ENCODE results near the gene WAC.
"Not testable (repeated sequence)": the region's sequence is repeated elsewhere in the genome, so short reads cannot be mapped to it uniquely, and the experiment has no call there.

The WAC gene

DNA sequence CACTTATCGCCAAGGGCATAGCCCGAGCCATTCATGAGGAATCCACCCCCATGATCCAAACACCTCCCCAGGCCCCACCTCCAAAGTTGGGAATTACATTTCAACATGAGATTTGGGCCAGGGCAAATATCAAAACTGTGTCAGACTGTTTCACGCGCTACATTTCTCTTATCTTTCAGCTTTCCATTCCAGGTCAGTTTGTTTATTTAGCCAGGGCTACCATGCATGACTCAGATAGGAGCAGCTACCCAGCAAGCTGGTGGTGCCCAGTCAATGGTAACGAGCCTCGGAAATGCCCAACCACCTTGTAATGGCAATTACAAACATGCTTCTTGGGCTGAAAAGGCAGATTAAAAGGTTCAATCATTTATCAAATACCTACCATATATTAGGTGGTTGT is 100.8 kb downstream of the WAC start:
- H3K4me3 ChIP-seq (ENCODE audit: low read length), result no peak overlapping the region
- no peak for TF ChIP-seq CTCF (IDR thresholded peaks at IDR 0.05; ENCODE audit: insufficient read depth, low read depth, low read length, missing control alignments)
- DNase-seq (ENCODE audit: low read depth), result no peak

DNA sequence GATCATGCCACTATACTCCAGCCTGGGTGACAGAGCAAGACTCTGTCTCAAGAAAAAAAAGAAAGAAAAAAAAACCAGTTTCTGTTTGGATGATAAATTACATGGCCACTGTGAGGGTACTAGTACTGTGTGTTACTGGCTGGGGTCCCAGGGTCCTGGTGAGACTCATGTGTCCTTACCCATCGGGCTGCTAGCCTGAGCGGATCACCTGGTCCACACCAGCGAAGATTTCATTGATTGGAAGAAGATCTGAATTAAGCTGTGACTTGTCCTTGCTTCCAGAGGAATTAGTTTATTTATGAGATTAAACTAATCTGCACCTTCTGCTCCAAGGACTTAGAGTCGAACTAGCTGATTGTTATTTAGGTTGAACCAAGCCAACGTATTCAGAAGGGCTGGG is 104.4 kb downstream of the WAC start:
- no peak overlapping the region for H3K4me3 ChIP-seq (ENCODE audit: low read length)
- DNase-seq (ENCODE audit: low read depth), result no peak
- no peak for TF ChIP-seq CTCF (IDR thresholded peaks at IDR 0.05; ENCODE audit: insufficient read depth, low read depth, low read length, missing control alignments)

- no peak for TF ChIP-seq CTCF (IDR thresholded peaks at IDR 0.05; ENCODE audit: insufficient read depth, low read depth, low read length, missing control alignments)
- H3K4me3 ChIP-seq (ENCODE audit: low read length), result no peak overlapping the region
- no peak for DNase-seq (ENCODE audit: low read depth)
Measured at GRCh38 chr10:28638392-28638791, 105.5 kb downstream of the WAC start.

DNA sequence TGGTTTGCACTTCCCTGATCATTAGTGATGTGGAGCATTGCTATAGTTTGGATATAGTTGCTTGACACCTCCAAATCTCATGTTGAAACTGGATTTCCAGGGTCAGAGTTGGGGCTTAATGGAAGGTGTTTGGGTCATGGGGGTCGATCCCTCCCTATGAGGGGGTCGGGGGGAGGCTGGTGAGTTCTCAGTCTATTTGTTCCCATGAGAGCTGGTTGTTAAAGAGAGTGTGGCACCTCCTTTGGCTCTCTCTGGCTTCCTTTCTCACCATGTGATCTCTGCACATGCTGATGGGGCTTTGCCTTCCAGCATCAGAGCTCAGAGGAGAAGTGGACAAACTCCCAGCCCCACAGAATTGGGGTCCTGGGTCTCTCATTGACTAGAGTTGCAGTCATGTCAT is 107.6 kb downstream of the WAC start:
- no peak overlapping the region for H3K4me3 ChIP-seq (ENCODE audit: low read length)
- no peak for DNase-seq (ENCODE audit: low read depth)
- no peak for TF ChIP-seq CTCF (IDR thresholded peaks at IDR 0.05; ENCODE audit: insufficient read depth, low read depth, low read length, missing control alignments)

DNA sequence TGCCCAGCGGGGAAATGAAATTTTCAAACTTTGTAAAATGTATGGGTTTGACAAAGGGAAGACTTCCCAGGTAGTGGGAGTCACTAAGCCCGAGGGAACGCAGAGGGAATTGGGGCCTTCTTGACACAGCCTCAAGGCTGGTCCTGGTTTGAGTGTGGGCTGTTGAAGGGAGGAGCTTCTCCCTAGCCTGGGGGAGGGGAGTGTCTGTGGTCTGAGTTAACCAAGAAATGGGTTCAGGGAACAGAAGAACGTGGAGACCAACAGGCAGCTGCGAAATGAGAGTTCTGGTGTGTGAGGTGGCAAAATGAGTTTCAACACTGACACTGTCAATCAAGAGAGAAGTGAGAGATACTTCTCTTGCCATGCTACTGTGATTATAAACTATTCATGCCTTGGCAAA is 111.7 kb downstream of the WAC start:
- no peak for TF ChIP-seq CTCF (IDR thresholded peaks at IDR 0.05; ENCODE audit: insufficient read depth, low read depth, low read length, missing control alignments)
- DNase-seq (ENCODE audit: low read depth), result no peak
- no peak overlapping the region for H3K4me3 ChIP-seq (ENCODE audit: low read length)

GRCh38 chr10:28652106-28652505 is 119.2 kb downstream of the WAC start:
- no peak for DNase-seq (ENCODE audit: low read depth)
- no peak for TF ChIP-seq CTCF (IDR thresholded peaks at IDR 0.05; ENCODE audit: insufficient read depth, low read depth, low read length, missing control alignments)
- no peak overlapping the region for H3K4me3 ChIP-seq (ENCODE audit: low read length)

- no peak for TF ChIP-seq CTCF (IDR thresholded peaks at IDR 0.05; ENCODE audit: insufficient read depth, low read depth, low read length, missing control alignments)
- no peak overlapping the region for H3K4me3 ChIP-seq (ENCODE audit: low read length)
- no peak for DNase-seq (ENCODE audit: low read depth)
Measured at GRCh38 chr10:28652703-28653102, 119.8 kb downstream of the WAC start.

- not testable (repeated sequence) for H3K4me3 ChIP-seq (ENCODE audit: low read length); DNase-seq (ENCODE audit: low read depth)
Measured at GRCh38 chr10:28658824-28659223, 125.9 kb downstream of the WAC start.
